ENCODE measurements around the gene FMNL2. TPM values are rescaled to one million over a fixed set of nuclear protein-coding genes. Genes with fewer than 3 reads are reported as not detected.

FMNL2 gene
- total RNA-seq, 1 experiment from 2014 or later, result 10.6 TPM

DNA sequence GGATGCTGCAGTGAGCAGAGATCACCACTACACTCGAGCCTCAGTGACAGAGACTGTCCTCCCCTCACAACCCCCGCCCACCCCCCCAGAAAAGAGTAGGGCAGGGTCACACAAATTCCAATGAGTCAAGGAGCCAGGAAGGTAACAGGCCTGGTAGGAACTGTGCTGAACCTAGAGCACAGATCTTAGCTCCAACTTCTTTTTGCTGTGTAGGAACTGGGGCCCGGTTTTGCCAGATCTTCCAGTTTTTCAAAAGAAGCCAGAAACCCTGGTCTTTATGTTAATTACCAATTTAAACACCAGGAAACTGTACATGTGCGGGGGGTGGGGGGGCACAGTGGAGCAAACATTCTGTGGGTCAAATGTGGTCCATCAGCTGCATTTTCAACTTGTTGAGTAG lies 311.3 kb downstream of the FMNL2 start:
- no peak for DNase-seq (ENCODE audit: low spot score)

DNA sequence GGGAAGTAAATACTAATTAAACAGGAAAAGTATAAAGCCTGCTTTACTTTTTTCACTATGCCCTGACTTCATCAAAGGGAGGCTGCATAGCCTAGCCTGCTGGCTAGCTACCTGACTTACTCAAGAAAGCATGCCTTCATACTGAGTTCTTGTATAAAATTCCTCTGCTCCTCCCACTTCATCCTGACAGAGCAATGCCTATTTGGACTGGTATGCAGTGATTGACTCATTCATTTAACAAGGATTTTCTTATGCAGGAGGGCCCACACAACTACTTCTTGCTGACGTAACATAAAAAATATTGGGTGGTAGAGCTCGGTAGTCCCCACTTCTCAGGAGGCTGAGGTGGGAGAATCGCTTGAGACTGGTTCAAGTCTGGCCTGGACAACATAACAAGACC lies 311.8 kb downstream of the FMNL2 start:
- DNase-seq (ENCODE audit: low spot score), result no peak

DNA sequence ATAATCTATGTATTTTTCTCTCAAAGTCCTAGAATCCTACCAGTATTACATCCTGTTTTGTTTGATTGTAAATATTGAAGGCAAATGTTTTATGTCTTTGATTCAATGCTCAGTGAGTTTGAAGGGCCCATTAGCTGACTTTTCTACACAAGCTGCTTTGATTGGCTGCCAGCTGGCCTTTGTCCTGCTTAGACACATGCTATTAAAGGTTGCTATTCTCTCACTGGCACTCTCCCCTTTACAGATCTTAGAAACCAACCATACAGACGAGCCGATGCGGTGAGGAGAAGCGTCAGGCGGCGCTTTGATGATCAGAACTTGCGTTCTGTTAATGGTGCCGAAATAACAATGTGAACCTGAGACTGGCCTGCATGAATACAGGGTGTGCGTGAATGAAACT lies 312.6 kb downstream of the FMNL2 start:
- no peak for DNase-seq (ENCODE audit: low spot score)

DNA sequence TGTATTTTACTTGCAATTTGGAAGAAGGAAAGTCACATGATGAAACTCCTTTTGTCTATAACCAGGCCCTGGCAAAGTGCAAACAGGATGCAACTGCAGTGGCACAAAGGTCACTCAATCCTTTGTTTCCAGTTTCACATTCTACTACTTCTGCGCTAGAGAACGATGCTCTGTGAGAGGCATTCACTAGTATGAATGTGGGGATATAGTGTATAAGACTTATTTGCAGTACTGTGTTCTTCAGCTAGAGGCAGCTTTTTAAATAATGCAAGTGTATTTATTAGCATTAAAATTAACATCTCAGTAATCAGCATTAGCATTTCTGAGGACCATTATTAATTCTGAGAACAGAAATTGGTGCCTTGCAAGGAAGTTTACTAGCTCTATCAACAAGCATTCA lies 313.4 kb downstream of the FMNL2 start:
- no peak for DNase-seq (ENCODE audit: low spot score)

DNA sequence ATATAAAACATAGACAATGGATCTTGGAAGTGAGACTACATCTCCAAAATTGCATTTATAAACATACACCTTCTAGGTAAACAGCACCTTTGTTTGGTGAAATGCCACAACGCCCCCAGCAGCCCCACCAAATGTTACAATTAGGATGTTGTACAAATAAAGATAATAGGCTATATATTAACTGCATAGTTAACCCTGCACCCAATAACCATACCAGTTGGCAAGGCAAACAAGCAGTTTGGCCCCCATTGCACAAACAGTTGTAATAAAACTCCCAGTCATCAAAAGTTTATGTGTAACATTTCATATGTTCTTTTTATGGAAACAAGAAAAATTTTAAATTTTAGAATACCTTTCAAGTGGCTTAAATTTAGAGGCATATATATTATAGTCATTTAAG lies 315.0 kb downstream of the FMNL2 start:
- DNase-seq (ENCODE audit: low spot score), result no peak

DNA sequence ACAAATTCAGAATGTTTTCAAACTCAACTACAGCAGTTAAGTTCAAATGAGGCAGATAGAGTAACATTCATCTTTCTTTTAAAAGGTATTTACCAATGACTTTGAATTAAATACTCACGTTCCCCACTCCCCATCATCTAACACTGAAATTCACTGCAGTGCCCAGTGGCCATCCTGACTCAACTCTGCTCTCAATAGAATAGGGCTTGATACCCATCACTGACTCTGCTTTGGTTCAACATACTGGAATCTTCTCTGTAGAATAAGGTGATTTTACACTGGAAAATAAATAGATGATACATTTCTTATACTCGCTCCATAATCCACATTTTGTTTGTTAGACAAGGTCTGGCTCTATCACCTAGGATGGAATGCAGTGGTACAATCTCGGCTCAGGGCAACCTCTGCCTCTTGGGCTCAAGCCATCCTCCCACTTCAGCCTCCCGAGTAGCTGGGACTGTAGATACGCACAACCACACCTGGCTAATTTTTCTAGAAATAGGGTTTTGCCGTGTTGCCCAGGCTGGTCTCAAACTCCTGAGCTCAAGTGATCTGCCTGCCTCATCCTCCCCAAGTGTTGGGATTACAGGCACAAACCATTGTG lies 315.9 kb downstream of the FMNL2 start:
- DNase-seq (ENCODE audit: low spot score), result no peak

DNA sequence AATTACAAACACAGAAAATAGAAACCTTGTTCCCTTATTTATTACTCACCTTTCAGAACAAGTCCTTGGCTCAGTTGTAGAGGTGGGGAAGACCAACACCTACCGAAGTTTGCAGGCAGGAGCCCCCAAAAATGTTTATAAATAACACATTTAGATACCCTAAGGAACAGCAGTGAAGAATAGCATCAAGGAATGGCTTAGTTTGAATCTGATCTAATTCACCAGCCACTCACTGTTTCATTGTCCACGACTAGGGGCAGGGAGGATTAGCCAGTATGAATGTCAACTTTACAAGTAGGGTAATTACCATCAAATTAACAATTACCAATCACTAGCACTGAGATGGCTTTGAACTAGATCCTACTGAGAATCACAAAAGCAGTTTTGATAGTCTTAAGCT lies 316.9 kb downstream of the FMNL2 start:
- no peak for DNase-seq (ENCODE audit: low spot score)

DNA sequence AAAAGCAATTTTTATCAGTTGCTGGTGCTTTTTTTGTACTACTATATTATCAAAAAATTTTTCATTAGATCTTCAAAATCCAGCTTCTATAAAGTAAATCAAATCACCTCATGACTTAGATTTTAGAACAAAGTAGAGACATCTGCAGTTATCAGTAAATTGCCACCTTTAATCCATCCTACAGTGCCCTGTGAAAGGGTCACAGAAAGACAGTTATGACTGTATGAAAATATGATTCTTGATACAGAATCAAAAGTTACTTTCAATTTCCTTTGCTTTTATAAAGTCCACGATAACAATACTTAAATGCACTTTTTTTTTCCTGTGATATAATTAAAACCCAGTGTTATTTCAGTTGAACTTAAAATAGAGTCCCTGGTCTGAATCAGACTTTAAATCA lies 320.9 kb downstream of the FMNL2 start:
- DNase-seq (ENCODE audit: low spot score), result no peak

DNA sequence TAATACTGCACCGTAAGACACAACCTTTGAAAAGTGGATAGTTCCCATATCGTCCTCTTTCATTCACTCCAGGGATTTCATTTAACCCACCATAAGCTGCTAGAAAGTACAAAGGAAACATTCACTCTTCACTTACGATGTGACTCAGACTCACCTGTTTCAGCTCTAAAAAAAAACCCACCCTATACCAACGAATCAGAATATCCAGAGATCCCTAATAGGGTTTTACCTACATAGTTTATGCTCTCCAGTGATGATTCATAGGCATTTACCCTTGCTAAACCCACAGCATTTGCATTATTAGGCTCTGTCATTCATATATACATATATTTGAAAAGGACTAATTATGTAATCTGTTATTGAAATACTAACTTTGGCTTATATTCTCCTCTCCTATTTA lies 322.1 kb downstream of the FMNL2 start:
- DNase-seq (ENCODE audit: low spot score), result no peak

DNA sequence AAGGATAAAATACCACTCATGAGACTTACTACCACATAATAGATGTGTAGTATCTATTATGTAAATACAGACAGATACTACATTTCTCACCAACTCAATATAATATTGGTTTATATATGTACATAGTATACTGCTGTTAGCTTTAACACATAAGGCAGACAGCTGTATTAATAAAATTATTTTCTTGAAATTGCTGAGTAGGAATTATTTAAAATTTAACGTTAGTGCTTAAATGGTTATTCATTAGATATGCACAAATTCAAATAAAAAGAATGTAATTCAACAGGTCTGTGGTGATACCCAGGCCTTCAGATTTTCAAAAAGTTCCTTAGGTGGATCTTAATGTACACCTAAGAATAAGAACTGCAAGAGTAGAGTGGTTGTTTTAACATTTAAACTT lies 323.2 kb downstream of the FMNL2 start:
- DNase-seq (ENCODE audit: low spot score), result no peak

DNA sequence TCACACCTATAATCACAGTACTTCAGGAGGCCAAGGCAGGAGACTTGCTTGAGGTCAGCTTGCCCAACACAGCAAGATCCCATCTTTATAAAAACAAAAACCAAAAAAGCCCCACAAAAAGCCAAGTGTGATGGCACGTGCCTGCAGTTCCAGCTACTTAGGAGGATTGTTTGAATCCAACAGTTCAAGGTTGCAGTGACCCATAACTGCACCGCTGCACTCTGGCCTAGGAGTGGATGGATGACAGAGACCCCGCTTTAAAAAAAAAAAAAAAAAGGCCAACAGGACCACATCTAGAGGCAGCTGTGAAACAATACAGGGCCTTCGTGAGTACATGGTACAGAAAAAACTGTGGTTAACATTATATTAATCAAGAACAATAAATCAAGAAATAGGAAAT lies 326.1 kb downstream of the FMNL2 start:
- DNase-seq (ENCODE audit: low spot score), result no peak

DNA sequence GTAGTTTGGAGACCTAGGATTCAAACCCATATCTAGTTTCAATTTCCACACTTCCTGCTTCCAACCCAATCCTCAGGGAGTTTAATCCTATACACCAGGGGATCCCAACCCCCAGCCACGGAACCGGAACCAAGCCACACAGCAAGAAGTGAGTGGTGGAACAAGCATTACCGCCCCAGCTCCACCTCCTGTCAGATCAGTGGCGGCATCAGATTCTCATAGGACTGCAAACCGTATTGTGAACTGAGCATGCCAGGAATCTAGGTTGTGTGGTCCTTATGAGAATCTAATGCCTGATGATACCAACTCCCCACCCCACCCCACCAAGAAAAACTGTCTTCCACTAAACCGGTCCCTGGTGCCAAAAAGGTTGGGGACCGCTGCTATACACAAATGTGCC lies 329.8 kb downstream of the FMNL2 start:
- no peak for DNase-seq (ENCODE audit: low spot score)

DNA sequence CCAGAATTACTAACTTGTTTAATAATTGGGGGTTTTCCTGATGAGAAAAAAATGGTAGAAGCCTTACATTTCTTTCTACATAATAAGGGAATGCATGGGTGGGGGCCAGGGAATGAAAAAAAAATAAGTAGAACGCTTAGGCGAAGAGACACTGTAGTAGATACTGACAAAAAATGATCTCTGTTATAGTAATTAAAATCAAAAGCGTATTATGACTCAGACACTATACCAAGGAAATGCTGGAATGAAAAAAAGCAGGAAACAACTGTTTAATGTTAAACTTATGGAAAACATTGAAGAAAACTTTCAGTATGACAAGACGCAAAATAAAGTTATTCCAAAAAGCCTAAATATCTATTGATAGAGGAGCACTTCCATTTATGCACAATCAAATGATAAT lies 339.4 kb downstream of the FMNL2 start:
- no peak for DNase-seq (ENCODE audit: low spot score)

DNA sequence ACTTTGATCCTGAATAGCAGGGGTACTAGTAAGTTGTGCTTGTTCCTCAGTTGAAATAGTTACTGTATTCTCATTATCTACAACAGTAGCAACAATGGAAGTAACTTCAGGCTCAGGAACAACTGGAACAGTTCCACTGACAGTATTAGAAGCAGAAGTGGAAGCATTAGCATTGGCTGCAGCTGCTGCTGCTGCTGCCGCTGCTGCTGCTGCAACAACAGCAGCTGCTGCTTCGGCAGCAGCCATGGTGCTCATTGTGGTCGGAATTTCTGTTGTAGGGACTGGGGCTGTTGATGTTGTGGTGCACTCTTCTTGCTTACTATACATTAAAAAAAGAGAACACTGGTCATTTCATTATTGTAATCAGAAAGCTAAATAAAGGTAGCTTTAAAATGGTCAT lies 341.5 kb downstream of the FMNL2 start:
- no peak for DNase-seq (ENCODE audit: low spot score)

DNA sequence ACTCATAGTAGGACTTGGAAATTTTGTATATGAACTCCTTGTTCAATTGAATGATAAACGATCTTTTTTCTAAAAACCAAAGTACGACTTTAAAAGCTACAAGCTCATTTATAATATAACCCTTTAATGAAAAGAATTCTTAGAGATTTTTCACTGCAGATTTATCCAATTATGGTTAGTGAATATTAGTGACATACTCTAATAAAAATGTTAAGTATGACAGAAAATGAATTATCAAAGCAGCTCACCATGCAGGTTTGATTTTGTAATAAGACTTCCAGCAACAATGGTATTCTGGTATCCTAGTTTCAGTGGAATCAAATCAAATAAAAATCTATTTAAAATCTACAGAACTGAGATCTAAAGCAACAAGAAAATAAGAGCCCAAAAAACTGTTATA lies 343.8 kb downstream of the FMNL2 start:
- no peak for DNase-seq (ENCODE audit: low spot score)

DNA sequence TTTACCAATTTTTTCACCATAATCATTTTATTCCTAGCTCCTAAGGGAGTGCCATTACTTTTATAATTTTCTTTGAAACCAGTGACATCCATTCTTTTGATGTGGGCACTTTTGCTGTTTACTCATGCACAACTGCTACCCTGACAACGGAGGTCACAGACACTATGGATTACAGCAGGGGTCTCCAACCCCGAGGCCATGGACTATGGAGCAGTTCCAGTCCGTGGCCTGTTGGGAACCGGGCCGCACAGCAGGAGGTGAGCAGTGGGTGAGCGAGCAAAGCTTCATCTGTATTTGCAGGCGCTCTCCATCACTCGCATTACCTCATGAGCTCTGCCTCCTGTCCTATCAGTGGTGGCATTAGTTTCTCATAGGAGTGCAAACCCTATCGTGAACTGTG lies 347.7 kb downstream of the FMNL2 start:
- no peak for DNase-seq (ENCODE audit: low spot score)

DNA sequence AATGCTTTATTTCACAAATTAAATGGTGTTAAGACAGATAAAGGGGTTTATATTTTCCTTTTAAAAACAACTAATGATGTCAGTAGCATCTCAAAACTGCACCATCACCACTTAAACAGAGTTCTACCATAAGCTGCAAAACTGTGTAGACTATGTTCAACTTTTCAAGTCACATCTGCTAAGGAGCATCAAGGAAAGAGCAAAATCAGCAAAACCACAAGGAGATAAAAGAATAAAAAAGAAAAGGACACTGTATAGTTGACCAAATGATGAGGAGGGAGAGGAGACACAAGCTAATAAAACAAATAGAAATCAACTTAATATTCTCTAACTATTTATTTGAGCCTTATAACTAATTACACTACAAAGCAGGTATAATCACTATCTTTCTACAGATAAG lies 348.4 kb downstream of the FMNL2 start:
- no peak for DNase-seq (ENCODE audit: low spot score)

DNA sequence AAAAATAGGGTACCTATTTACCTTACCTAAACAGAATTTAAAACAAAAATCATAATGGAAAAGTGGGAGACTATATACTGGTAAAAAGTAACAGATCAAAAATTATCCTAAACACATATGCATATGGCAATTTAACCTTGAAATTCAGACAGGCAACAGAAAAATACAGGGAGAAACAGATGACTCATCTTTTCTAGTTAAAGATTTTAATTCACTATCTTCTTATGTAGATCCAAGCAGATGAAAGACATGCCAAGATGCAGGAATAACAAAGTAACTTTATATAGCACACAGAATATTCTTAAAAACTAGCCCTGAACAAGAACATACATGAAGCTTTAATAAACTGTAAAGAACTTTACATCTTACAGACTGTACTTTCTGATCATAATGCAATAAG lies 351.3 kb downstream of the FMNL2 start:
- DNase-seq (ENCODE audit: low spot score), result no peak

DNA sequence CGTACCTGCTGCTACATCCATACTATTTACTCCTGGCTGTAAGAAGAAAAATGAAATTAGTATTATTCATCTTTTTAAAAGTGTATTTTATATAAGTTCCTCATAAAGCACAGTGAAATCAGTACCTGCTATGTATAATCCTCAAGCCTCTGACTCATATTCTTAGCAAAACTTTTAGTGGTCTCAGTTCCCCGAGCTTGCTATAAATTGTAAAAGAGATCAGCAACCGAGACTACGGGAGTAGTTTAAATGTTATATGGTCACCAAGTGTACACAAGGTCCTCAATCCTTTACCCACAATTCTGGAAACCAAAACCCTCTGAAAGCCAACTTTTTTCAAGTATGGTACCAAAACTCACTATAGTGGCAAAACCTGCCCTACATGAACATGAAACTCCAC lies 358.1 kb downstream of the FMNL2 start:
- no peak for DNase-seq (ENCODE audit: low spot score)

DNA sequence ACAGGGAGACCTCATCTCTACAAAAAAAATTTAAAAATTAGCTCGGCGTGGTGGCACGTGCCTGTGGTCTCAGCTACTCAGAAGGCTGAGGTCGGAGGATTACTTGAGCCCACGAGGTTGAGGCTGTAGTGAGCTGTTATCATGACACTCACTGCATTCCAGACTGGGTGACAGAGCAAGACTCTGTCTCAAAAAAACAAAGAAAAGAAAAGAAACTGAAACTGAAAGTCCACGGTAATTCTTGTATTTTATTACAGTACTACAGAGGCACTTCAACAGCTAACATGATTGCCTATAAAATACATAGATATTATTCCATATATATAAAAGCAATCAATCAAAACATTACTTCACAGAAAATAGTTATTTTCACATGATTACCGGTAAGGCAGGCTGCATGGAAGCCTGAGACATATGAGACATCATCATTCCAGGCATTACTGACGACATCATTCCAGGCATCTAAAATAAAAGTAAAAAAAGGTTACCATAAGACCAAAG lies 359.2 kb downstream of the FMNL2 start:
- peak; percentile 77 for DNase-seq (ENCODE audit: low spot score)

DNA sequence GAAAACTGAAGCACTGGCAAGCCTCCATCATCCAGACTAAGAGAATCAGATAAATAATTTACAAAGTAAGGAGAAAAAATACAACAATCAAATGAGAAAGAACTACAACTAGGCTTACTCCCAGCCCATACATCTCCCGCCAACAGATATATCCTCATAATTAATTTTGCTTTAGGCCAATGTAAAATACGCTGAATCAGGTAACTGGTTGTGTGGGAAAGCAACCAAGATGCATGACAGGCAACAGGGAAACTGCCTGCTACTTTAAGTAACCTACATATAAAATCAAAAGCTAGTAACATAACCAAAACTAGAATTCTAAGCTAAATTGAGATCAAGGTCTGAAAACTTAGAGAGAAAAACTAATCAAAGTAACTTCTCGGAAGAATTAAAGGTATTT lies 360.8 kb downstream of the FMNL2 start:
- DNase-seq (ENCODE audit: low spot score), result no peak

DNA sequence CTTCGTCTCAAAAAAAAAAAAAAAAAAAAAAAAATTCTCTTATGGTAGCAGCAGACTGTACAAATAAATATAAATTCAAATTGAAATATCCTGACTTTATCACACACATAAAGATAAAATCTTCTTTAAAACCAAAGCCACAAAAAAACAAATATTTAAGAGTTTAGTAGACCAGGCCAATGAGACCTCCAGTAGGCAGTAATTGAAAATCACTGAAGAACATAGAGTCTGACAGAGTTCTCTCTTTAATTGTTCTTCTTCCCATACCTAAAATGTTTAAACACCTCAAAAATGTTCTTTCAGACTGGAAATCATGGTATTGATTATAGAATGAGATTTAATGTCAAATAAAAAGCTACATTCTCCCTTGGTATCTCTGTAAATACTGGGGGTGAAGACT lies 361.5 kb downstream of the FMNL2 start:
- no peak for DNase-seq (ENCODE audit: low spot score)

Data from H4 (cell line).